OCI-LY7 (cell line): ENCODE data around the gene PDZD7. TPM values are rescaled to one million over a fixed set of nuclear protein-coding genes. Genes with fewer than 3 reads are reported as not detected.

Source experiments
- BruUV-seq: library from RNA; stranded (reverse); fragments of 400-500 nt; replicated peaks from 2 replicates; lab custom pipeline; 2021; lab: Mats Ljungman, UMichigan
- CTCF ChIA-PET: fragments of 300-600 bp; sonication (Branson Sonifier 250); formaldehyde crosslinking; loops from one replicate; lab custom pipeline; 2022; ENCODE audit warnings: antibody characterized with exemption; ENCODE audit not compliant: unreplicated experiment; lab: Charles Lee
- POLR2A ChIA-PET: fragments of 300-600 bp; sonication (Branson Sonifier 250); formaldehyde crosslinking; loops from one replicate; lab custom pipeline; 2022; ENCODE audit warnings: antibody characterized with exemption; lab: Charles Lee
- DNase-seq: peaks from one replicate; pipeline ENCODE4 v3.0.0-alpha.2; 2015; ENCODE audit warnings: low spot score
- H2AFZ ChIP-seq: fragments of 200-600 bp; sonication (generic), shearing (Covaris generic); 2 replicates; pipeline ENCODE4 v1.6.1; 2014; ENCODE audit warnings: mild to moderate bottlenecking, antibody characterized with exemption, low read length, moderate library complexity
- H3K27ac ChIP-seq: fragments of 200-600 bp; sonication (generic); 2 replicates; pipeline ENCODE4 v1.5.1; 2014; ENCODE audit warnings: mixed run types, low read depth, mild to moderate bottlenecking, moderate library complexity, low read length, inconsistent platforms; ENCODE audit not compliant: poor library complexity, severe bottlenecking
- H3K36me3 ChIP-seq: fragments of 200-600 bp; sonication (generic); 2 replicates; pipeline ENCODE4 v1.6.1; 2014; ENCODE audit warnings: mild to moderate bottlenecking, antibody characterized with exemption, low read length, moderate library complexity, mixed read lengths; ENCODE audit not compliant: insufficient read depth
- H3K4me1 ChIP-seq: fragments of 200-600 bp; sonication (generic); 2 replicates; pipeline ENCODE4 v1.5.1; 2014; ENCODE audit warnings: mild to moderate bottlenecking, low read length; ENCODE audit not compliant: insufficient read depth, poor library complexity, severe bottlenecking
- H3K4me2 ChIP-seq: fragments of 200-600 bp; sonication (generic); 2 replicates; pipeline ENCODE4 v1.6.1; 2014; ENCODE audit warnings: mild to moderate bottlenecking, low read length
- H3K4me3 ChIP-seq: fragments of 200-600 bp; sonication (generic); 2 replicates; pipeline ENCODE4 v1.5.1; 2014; ENCODE audit warnings: mild to moderate bottlenecking, low read depth, low read length; ENCODE audit not compliant: poor library complexity, severe bottlenecking
- H3K79me2 ChIP-seq: fragments of 200-600 bp; sonication (generic); 2 replicates; pipeline ENCODE4 v1.6.1; 2016; ENCODE audit warnings: low read depth, mild to moderate bottlenecking, low read length, moderate library complexity, mixed read lengths; ENCODE audit not compliant: insufficient read depth
- H3K9me2 ChIP-seq: fragments of 200-600 bp; sonication (generic); 2 replicates; pipeline ENCODE4 v1.6.1; 2016; ENCODE audit warnings: mild to moderate bottlenecking, low read length, mixed read lengths; ENCODE audit not compliant: insufficient read depth
- H3K9me3 ChIP-seq: fragments of 200-600 bp; sonication (generic); 2 replicates; pipeline ENCODE4 v1.6.1; 2014; ENCODE audit warnings: mild to moderate bottlenecking, mixed run types, low read length, mixed read lengths
- H4K20me1 ChIP-seq: fragments of 200-600 bp; sonication (generic); 2 replicates; pipeline ENCODE4 v1.6.1; 2014; ENCODE audit warnings: mild to moderate bottlenecking, antibody characterized with exemption, low read length, moderate library complexity, mixed read lengths; ENCODE audit not compliant: insufficient read depth
- CTCF ChIP-seq: fragments of 200-600 bp; sonication (generic); conservative IDR thresholded peaks from 2 replicates; pipeline ENCODE4 v1.5.1; 2014; ENCODE audit warnings: mild to moderate bottlenecking, antibody characterized with exemption, low read length, moderate library complexity, mixed read lengths
- EZH2phosphoT487 ChIP-seq: fragments of 200-600 bp; sonication (generic); IDR thresholded peaks from 2 replicates; pipeline ENCODE4 v1.6.1; 2018; ENCODE audit warnings: low read depth, borderline replicate concordance, mild to moderate bottlenecking, mixed run types, antibody characterized with exemption, low read length, moderate library complexity, mixed read lengths
- intact Hi-C: fragments of 100-400 bp; cut with micrococcal nuclease; formaldehyde crosslinking; loops from one replicate; pipeline ENCODE4 v1.10.0; 2022; ENCODE audit not compliant: unreplicated experiment
- total RNA-seq, 2 experiments: library from RNA; depleted of rRNA in 1 of 2; stranded (reverse); fragments of >200 nt in 1 of 2; shearing (Covaris generic) in 1 of 2; gene quantifications; 2 replicates each; pipeline ENCODE4 v1.2.3, GENCODE V29; 2014 to 2022

The PDZD7 gene
- total RNA-seq, 2 experiments from 2014 or later: 1.6 to 2.1 TPM

GRCh38 chr10:100970076-100970913, 60.6 kb downstream of the PDZD7 start:
- TF ChIP-seq EZH2phosphoT487 (no peak), CTCF (no peak)
- Histone ChIP-seq H2AFZ (no peak overlapping the region), H3K4me1 (peaks cover 14% of the 10 kb centered on the region), H3K4me2 (peak overlapping the region; percentile 53), H3K9me2 (no peaks in the 10 kb centered on the region), H3K36me3 (peaks cover 7% of the 10 kb centered on the region; the same call in 1 of the 2 replicates), H4K20me1 (no peaks in the 10 kb centered on the region), H3K4me3 (peak overlapping the region; percentile 37), H3K27ac (no peak overlapping the region), H3K79me2 (no peaks in the 10 kb centered on the region), H3K9me3 (no peaks in the 10 kb centered on the region)
- intact Hi-C loops: no loop called here
- ChIA-PET POLR2A (no interaction called here), CTCF (interaction anchor here (0.9 kb wide), 1 partner anchor 11 kb away, joined by 3 read pairs; no protein-coding TSS in a partner anchor)
- BruUV-seq: no TSS peak
- DNase-seq: no peak

DNA sequence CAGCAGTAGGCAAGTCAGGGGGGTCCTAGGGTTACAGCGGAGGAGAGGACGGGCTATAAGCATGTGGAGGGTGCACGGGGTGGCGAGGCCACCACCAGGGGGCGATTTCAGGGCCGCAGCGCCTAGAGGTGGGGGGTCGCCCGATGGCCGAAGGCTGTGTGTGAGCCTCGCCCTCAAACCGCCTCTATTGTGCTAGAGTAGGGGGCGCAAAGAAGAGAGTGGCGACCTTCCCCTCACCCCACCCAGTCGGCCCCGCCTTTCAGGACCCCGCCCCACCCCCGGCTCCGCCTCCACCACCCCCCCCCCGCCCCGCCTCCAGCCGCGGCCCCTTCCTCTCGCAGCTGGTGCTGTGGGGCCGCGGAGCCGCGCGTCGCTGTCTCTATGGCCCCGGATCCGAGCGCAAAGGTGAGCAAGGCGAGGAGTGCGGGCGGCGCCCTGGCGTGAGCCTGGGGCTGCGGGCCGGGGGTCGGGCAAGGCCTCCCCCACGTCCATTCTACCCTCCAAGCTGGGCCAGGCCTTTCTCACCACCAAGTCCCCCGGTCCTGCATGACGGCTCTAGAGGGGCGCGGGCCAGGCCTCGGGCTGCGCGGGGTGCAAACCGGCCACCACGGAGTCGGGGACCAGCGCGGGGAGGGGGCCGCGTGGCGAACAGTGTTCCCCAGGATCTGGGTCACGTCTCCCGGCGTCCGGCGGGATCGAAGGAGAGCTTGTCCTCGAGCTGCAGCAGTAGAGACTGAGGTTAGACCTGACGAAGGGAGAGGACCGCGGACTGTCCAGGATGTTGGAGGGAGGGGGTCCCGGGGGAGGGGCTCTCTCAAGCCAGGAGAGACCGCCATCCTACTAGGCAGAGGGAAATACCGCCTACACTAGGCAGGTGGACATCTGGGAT, 61.5 kb downstream of the PDZD7 start, which contains the start of gene SEMA4G:
SEMA4G (plus strand) TSS at position 318 of the 889 bp plus-strand sequence. CDS start 3,409 bp downstream, outside the sequence.
- H3K79me2 ChIP-seq: no peaks in the 10 kb centered on the region
- H3K4me2 ChIP-seq: peak within 1 kb of the TSS; percentile 67
- peaks cover 9% of the 10 kb centered on the region; the same call in 1 of the 2 replicates for H3K36me3 ChIP-seq
- CTCF ChIA-PET: interaction anchor here (0.9 to 1.2 kb wide), 2 partner anchors 12 to 45 kb away, joined by 3 read pairs; no protein-coding TSS in a partner anchor
- DNase-seq: peak; percentile 69
- no TSS peak for BruUV-seq
- peak within 1 kb of the TSS; percentile 8; the same call in 1 of the 2 replicates for H2AFZ ChIP-seq
- no peaks in the 10 kb centered on the region for H3K9me3 ChIP-seq
- TF ChIP-seq CTCF (peak; percentile 77), EZH2phosphoT487 (no peak)
- H4K20me1 ChIP-seq: no peaks in the 10 kb centered on the region
- no peaks in the 10 kb centered on the region for H3K9me2 ChIP-seq
- peak within 1 kb of the TSS; percentile 52 for H3K4me3 ChIP-seq
- H3K27ac ChIP-seq: no peak within 1 kb of the TSS
- H3K4me1 ChIP-seq: peaks cover 14% of the 10 kb centered on the region
- POLR2A ChIA-PET: interaction anchor here (0.5 kb wide), 1 partner anchor 48 kb away, joined by 3 read pairs; no protein-coding TSS in a partner anchor
- intact Hi-C loops: loop anchor here (2.0 kb wide), 1 partner anchor 45 kb away; no protein-coding TSS in a partner anchor
